SIG-M5 treated with dmso at 0.1 percent for 504 hours (cell line): ENCODE measurements around the gene ANKRD40.
A peak's percentile ranks its signal among the peaks of the same experiment; 100 is the strongest.
"Not testable (repeated sequence)": the region's sequence is repeated elsewhere in the genome, so short reads cannot be mapped to it uniquely, and the experiment has no call there.

Experiments
- DNase-seq: peaks from one replicate; lab custom pipeline; 2025; ENCODE audit not compliant: unreplicated experiment; lab: John Stamatoyannopoulos, UW

ANKRD40 gene

GRCh38 chr17:50712641-50713040 is 4.9 kb upstream of the ANKRD40 start:
- DNase-seq, result no peak

GRCh38 chr17:50710650-50711049 is 2.9 kb upstream of the ANKRD40 start:
- no peak for DNase-seq

- DNase-seq, result no peak
Observed at GRCh38 chr17:50710025-50710424, 2.3 kb upstream of the ANKRD40 start.

- not testable (repeated sequence) for DNase-seq
Observed at GRCh38 chr17:50709053-50709452, 1.3 kb upstream of the ANKRD40 start.

- peak; percentile 72 for DNase-seq
Observed at GRCh38 chr17:50708050-50709000, 611 bp upstream of the ANKRD40 start.

GRCh38 chr17:50703162-50703561 is 4.6 kb downstream of the ANKRD40 start:
- DNase-seq, result no peak

- DNase-seq, result no peak
Observed at GRCh38 chr17:50699410-50699809, 8.3 kb downstream of the ANKRD40 start.

GRCh38 chr17:50697663-50698272 is 9.9 kb downstream of the ANKRD40 start:
- no peak for DNase-seq

GRCh38 chr17:50697062-50697461 is 10.7 kb downstream of the ANKRD40 start:
- no peak for DNase-seq

GRCh38 chr17:50696365-50696879 is 11.3 kb downstream of the ANKRD40 start:
- DNase-seq, result no peak

GRCh38 chr17:50693036-50693682 is 14.6 kb downstream of the ANKRD40 start:
- no peak for DNase-seq

GRCh38 chr17:50692448-50693035 is 15.2 kb downstream of the ANKRD40 start:
- no peak for DNase-seq

GRCh38 chr17:50691550-50692447 is 15.9 kb downstream of the ANKRD40 start:
- no peak for DNase-seq

GRCh38 chr17:50690887-50691549 is 16.7 kb downstream of the ANKRD40 start:
- DNase-seq, result no peak

- no peak for DNase-seq
Observed at GRCh38 chr17:50689956-50690886, 17.5 kb downstream of the ANKRD40 start.

GRCh38 chr17:50689251-50689650 is 18.5 kb downstream of the ANKRD40 start:
- no peak for DNase-seq

GRCh38 chr17:50688245-50688644 is 19.5 kb downstream of the ANKRD40 start:
- no peak for DNase-seq

GRCh38 chr17:50687200-50688066 is 20.3 kb downstream of the ANKRD40 start:
- no peak for DNase-seq
